Right lobe of liver (tissue), 6 donors: Measurements from ENCODE around the gene OR4D1. TPM values are rescaled to one million over a fixed set of nuclear protein-coding genes. Genes with fewer than 3 reads are reported as not detected.

ENCODE experiments used
- ATAC-seq, 4 donors: fragments of 200-7000 bp; cut with Tn5 transposase; one replicate each; pipeline ENCODE4 v1.9.1; 2020; ENCODE audit warnings: mild to moderate bottlenecking in 4 of 4, moderate library complexity in 4 of 4
- DNase-seq, 3 donors: peaks; one replicate each; pipeline ENCODE4 v3.0.0-alpha.2; 2020
- H3K27ac ChIP-seq, 3 donors: fragments of 200-600 bp; one replicate each; pipeline ENCODE4 v1.8.0; 2022
- H3K27me3 ChIP-seq, 2 donors: fragments of 200-600 bp; one replicate each; pipeline ENCODE4 v1.8.0; 2022
- H3K36me3 ChIP-seq, 4 donors: fragments of 200-600 bp; sonication (generic) in 1 of 4; one replicate each; pipeline versions ENCODE4 v1.5.1 to v1.8.0; 2017 to 2022; ENCODE audit warnings: control low read depth in 1 of 4
- H3K4me1 ChIP-seq, 4 donors: fragments of 200-600 bp; sonication (generic) in 1 of 4; one replicate each; pipeline versions ENCODE4 v1.5.1 to v1.8.0; 2017 to 2022; ENCODE audit warnings: control low read depth in 1 of 4
- H3K4me3 ChIP-seq, 3 donors: fragments of 200-600 bp; one replicate each; pipeline ENCODE4 v1.8.0; 2022
- H3K9me3 ChIP-seq, 4 donors: fragments of 200-600 bp; sonication (generic) in 1 of 4; one replicate each; pipeline versions ENCODE4 v1.5.1 to v1.8.0; 2017 to 2022; ENCODE audit warnings: control low read depth in 1 of 4
- POLR2A ChIP-seq: fragments of 450-650 bp; IDR thresholded peaks from one replicate; pipeline ENCODE4 v1.6.1; 2017; ENCODE audit warnings: antibody characterized with exemption, mild to moderate bottlenecking
- WGBS: methylation state at CpG from one replicate; pipeline ENCODE4 v1.1.6; 2018; ENCODE audit warnings: low coverage, low lambda C conversion rate; ENCODE audit not compliant: insufficient coverage; ENCODE audit errors: missing lambda C conversion rate; 5-methylcytosine and 5-hydroxymethylcytosine counted together
- intact Hi-C, 2 donors: fragments of 100-400 bp; cut with DNase I; formaldehyde crosslinking; loops; one replicate each; pipeline versions ENCODE4 v1.11.2 to v1.14.1; 2022
- total RNA-seq, 6 experiments: library from RNA; depleted of rRNA in 2 of 6; stranded (reverse); fragments of >200 nt in 2 of 6; fragmentation: NEBNext Ultra II Directional in 3 of 6; extraction: Animal tissue kit (Norgen Biotek cat#: 25700) in 3 of 6; gene quantifications; one replicate each; pipeline versions ENCODE4 v1.1.0 to v1.2.4, GENCODE V29; 2016 to 2023
- TF ChIP-seq, protein P1 (sequence below), 4 donors: fragments of 200-600 bp in 3 of 4; fragments of 450-650 bp in 1 of 4; IDR thresholded peaks; one replicate each; pipeline versions ENCODE4 v1.5.1 to v1.8.0; 2016 to 2022; ENCODE audit warnings: antibody characterized with exemption in 4 of 4, mild to moderate bottlenecking in 2 of 4
- donor health status: DM: no; HTN: yes; CAD: no.
- donor health status: DM: no; HTN: no; CAD: no.
- donor health status: DM: no; HTN: no; CAD: no.
- donor health status: DM: no; HTN: yes; CAD: no.
- donor health status: DM: no; HTN: yes; CAD: no.

OR4D1 gene
- total RNA-seq, 6 experiments from 2014 or later, result not detected

DNA sequence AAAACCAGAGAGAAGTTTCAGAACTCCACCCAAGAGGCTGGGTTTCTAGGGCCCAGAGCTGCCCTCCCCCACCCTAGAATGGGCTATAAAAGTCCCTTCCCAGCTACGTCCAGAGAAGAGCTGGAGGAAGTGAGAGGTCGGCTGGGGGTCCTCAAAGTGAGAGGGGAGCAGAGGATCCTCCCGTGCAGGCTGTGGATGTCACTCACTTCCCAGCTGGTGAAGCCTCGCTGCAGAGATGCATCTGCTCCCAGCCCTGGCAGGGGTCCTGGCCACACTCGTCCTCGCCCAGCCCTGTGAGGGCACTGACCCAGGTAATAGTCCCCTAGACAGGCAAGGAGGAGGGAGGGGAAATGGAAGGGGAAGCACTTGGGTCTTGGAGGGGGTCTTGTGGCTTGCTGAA lies 44.4 kb downstream of the OR4D1 start, which contains the start of gene EPX:
TSS of gene EPX (plus strand) at position 115 of the 400 bp plus-strand sequence. CDS start at position 236, 121 bp downstream.
- H3K9me3 ChIP-seq, result no peaks in the 10 kb centered on the region

DNA sequence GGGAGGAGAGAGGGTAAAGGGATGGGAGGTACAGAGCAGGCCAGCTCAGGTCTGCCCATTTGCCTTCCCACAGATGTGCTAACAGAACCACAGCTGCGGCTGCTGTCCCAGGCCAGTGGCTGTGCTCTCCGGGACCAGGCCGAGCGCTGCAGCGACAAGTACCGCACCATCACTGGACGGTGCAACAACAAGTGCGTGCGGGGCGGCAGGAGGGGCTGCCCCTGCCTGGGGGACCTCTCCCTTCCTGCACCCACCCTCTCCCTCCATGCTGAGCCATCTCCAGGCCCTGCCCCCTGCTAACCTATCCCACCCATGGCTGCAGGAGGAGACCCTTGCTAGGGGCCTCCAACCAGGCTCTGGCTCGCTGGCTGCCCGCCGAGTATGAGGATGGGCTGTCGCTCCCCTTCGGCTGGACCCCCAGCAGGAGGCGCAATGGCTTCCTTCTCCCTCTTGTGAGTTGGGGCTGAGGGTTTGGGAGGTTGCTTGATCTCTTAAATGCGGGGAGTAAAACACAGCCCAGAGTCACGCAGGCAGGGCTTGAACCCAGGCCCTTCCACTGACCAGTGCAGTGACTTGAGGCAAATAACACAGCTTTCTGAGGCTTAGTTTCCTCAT lies 45.6 kb downstream of the OR4D1 start:
- no peak for ATAC-seq
- no peaks in the 10 kb centered on the region for H3K9me3 ChIP-seq
- H3K4me3 ChIP-seq, result no peak overlapping the region
- TF ChIP-seq POLR2A, result no peak
- TF ChIP-seq, protein P1, sequence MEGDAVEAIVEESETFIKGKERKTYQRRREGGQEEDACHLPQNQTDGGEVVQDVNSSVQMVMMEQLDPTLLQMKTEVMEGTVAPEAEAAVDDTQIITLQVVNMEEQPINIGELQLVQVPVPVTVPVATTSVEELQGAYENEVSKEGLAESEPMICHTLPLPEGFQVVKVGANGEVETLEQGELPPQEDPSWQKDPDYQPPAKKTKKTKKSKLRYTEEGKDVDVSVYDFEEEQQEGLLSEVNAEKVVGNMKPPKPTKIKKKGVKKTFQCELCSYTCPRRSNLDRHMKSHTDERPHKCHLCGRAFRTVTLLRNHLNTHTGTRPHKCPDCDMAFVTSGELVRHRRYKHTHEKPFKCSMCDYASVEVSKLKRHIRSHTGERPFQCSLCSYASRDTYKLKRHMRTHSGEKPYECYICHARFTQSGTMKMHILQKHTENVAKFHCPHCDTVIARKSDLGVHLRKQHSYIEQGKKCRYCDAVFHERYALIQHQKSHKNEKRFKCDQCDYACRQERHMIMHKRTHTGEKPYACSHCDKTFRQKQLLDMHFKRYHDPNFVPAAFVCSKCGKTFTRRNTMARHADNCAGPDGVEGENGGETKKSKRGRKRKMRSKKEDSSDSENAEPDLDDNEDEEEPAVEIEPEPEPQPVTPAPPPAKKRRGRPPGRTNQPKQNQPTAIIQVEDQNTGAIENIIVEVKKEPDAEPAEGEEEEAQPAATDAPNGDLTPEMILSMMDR (IDR thresholded peaks at IDR 0.05), result no peak
- intact Hi-C loops, result no loop called here
- H3K27ac ChIP-seq, result no peak overlapping the region
- no peaks in the 10 kb centered on the region for H3K4me1 ChIP-seq
- H3K27me3 ChIP-seq, result no peaks in the 10 kb centered on the region
- no CpG with 5 or more reads among the region's 18 CpGs for WGBS
- no peaks in the 10 kb centered on the region for H3K36me3 ChIP-seq
- DNase-seq, result no peak

More for the DNA sequence above, 44.4 kb downstream of the OR4D1 start, which contains the start of gene EPX:
- Histone ChIP-seq H3K27me3 (no peaks in the 10 kb centered on the region), H3K4me1 (no peaks in the 10 kb centered on the region), H3K27ac (no peak within 1 kb of the TSS), H3K4me3 (no peak within 1 kb of the TSS), H3K36me3 (no peaks in the 10 kb centered on the region)
- TF ChIP-seq, protein P1 (IDR thresholded peaks at IDR 0.05), result no peak
- no peak for TF ChIP-seq POLR2A
- DNase-seq (no peak), ATAC-seq (no peak)
- intact Hi-C loops, result no loop called here
- WGBS, result 0% methylated on average over 2 of the region's 6 CpGs

DNA sequence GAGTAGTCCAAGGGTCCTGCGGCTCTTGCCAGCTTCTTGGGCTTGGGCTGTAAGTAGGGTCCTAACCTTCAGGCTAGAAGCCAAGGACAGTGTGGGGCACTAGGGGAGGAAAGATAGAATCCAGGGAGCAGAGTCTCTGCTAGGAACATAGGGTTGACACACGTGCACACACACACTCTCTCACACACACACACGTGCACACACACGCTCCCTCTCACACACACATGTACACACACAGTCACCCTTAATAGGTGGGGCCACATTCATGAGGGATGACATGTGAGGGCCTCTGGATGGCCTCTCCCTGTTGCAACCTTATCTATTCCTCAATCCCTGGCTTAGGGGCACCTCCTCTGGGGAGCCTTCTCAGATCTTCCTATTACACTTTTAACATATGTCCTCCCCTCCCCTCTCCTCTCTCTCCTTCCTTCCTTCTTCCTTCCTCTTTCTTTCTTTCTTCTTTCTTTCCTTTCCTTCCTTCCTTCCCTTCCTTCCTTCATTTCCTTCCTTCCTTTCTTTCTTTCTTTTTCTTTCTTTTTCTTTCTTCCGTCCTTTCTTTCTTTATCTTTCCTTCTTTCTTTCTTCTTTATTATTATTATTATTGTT lies 47.4 kb downstream of the OR4D1 start:
- Histone ChIP-seq H3K4me3 (no peak overlapping the region), H3K4me1 (no peaks in the 10 kb centered on the region), H3K9me3 (no peaks in the 10 kb centered on the region), H3K36me3 (no peaks in the 10 kb centered on the region), H3K27ac (no peak overlapping the region), H3K27me3 (no peaks in the 10 kb centered on the region)
- DNase-seq, result no peak
- ATAC-seq, result no peak
- intact Hi-C loops, result no loop called here
- 84% methylated on average over 5 of the region's 5 CpGs for WGBS
- TF ChIP-seq, protein P1 (IDR thresholded peaks at IDR 0.05), result no peak
- no peak for TF ChIP-seq POLR2A

DNA sequence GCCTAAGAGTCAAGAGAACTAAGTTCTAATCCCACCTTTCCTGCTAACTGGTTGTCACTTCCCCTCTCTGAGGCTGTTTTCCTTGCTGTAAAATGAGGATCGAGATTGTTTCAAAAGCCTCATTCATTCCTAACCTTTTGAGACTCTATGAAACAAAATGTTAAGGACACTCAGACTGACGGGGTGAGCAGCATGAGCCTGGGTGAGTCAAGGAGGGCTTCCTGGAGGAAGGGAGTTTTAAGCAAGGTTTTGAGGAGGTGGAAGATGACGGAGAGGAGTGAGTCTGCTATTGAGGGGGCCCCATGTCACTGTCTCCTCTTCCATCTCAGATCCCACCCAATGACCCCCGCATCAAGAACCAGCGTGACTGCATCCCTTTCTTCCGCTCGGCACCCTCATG lies 48.4 kb downstream of the OR4D1 start:
- H3K4me3 ChIP-seq, result no peak overlapping the region
- intact Hi-C loops, result no loop called here
- no peak for DNase-seq
- H3K27me3 ChIP-seq, result no peaks in the 10 kb centered on the region
- no peaks in the 10 kb centered on the region for H3K9me3 ChIP-seq
- no peak for TF ChIP-seq POLR2A
- TF ChIP-seq, protein P1 (IDR thresholded peaks at IDR 0.05), result no peak
- no peak for ATAC-seq
- H3K4me1 ChIP-seq, result no peaks in the 10 kb centered on the region
- no peak overlapping the region for H3K27ac ChIP-seq
- H3K36me3 ChIP-seq, result no peaks in the 10 kb centered on the region
- 69% methylated on average over 3 of the region's 7 CpGs for WGBS
